HG03558 (cell line): ENCODE data around the gene OR2L8.

Experiments used
- ATAC-seq: cut with Tn5 transposase; IDR thresholded peaks from one replicate; pipeline ENCODE4 v1.9.1; 2021; ENCODE audit warnings: moderate number of reproducible peaks; ENCODE audit not compliant: unreplicated experiment; ENCODE audit errors: extremely low read depth

The OR2L8 gene

GRCh38 chr1:247948558-247948957 is at the start of gene OR2L8:
TSS of gene OR2L8 (plus strand) at chr1:247948858. CDS start at chr1:247948858, 0 bp downstream.
- ATAC-seq = no peak

- ATAC-seq = no peak
Observed at GRCh38 chr1:247904122-247904521, 44.5 kb upstream of the OR2L8 start.

- no peak for ATAC-seq
Observed at GRCh38 chr1:247905181-247905580, 43.5 kb upstream of the OR2L8 start.

- no peak for ATAC-seq
Observed at GRCh38 chr1:247905910-247906503, 42.7 kb upstream of the OR2L8 start.

GRCh38 chr1:247906504-247907047 is 42.1 kb upstream of the OR2L8 start:
- ATAC-seq = no peak

- no peak for ATAC-seq
Observed at GRCh38 chr1:247908766-247909165, 39.9 kb upstream of the OR2L8 start.

- no peak for ATAC-seq
Observed at GRCh38 chr1:247913786-247914185, 34.9 kb upstream of the OR2L8 start.

GRCh38 chr1:247914941-247915662 is 33.6 kb upstream of the OR2L8 start:
- ATAC-seq = no peak

GRCh38 chr1:247919952-247920351 is 28.7 kb upstream of the OR2L8 start, which contains the start of gene OR2T8:
TSS of gene OR2T8 (plus strand) at chr1:247920252. CDS start at chr1:247921018, 766 bp downstream.
- no peak for ATAC-seq

- ATAC-seq = no peak
Observed at GRCh38 chr1:247923941-247924340, 24.7 kb upstream of the OR2L8 start.

GRCh38 chr1:247924868-247925267 is 23.8 kb upstream of the OR2L8 start, which contains the start of gene OR2AJ1:
TSS of gene OR2AJ1 (plus strand) at chr1:247924889. CDS start at chr1:247933769, 8,880 bp downstream.
- no peak for ATAC-seq

GRCh38 chr1:247933989-247934388 is 14.7 kb upstream of the OR2L8 start:
- no peak for ATAC-seq

- no peak for ATAC-seq
Observed at GRCh38 chr1:247935781-247936180, 12.9 kb upstream of the OR2L8 start.

- ATAC-seq = no peak
Observed at GRCh38 chr1:247936415-247936814, 12.2 kb upstream of the OR2L8 start.

- ATAC-seq = peak; percentile 98
Observed at GRCh38 chr1:247936965-247937734, 11.5 kb upstream of the OR2L8 start.

GRCh38 chr1:247942624-247943023 is 6.0 kb upstream of the OR2L8 start:
- no peak for ATAC-seq

- ATAC-seq = no peak
Observed at GRCh38 chr1:247953408-247953807, 4.8 kb downstream of the OR2L8 start.

GRCh38 chr1:247961791-247962190 is 13.1 kb downstream of the OR2L8 start:
- no peak for ATAC-seq

GRCh38 chr1:247962911-247963588 is 14.4 kb downstream of the OR2L8 start:
- ATAC-seq = no peak

GRCh38 chr1:247964933-247965332 is 16.3 kb downstream of the OR2L8 start, which contains the start of gene OR2AK2:
TSS of gene OR2AK2 (plus strand) at chr1:247965233. CDS start at chr1:247965377, 144 bp downstream.
- ATAC-seq = no peak
